ENCODE data around the gene LAMA5.

The LAMA5 gene

DNA sequence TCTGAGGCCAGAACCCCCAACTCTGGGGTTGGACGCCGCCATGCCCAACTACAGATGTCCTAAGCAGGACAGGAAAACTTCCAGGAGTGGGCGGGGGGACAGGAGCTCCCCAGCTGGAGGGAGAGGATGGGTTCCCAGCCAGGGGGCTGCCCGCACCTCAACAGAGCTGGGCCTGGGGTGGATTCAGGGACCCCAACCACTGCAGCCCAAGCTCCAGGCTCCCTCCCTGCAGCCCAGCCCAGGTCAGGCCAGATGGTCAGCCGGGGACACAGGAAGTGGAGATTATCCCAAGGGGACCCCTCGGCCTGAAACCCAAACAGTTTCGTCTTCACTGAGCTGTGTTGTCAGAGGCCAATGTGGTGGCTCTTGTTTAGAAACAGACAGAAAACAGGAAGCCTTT, 9.4 kb downstream of the LAMA5 start:
- DNase-seq, result no peak

DNA sequence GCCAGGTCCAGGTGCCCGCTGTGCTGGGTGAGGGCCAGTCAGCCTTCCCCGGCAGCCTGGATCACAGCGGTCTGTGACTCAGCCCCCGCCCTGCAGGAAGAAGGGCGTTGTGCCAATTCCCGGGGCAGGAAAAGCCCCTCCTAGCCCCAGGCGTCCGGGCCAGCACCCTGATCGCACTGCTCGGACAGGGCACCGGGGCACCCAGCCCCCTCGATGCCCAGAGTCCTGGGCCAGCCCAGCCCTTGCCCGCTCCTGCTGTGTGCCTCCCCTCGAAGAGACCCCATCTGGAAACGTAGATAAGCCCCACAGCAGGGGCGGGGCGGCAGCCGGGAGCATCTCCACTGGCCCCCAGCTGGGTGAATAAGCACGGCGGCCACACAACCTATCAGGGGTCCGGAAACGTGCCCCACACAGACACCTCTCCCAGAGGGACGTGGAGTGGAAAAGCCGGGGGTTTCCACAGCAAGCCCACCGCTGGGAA, 9.9 kb downstream of the LAMA5 start:
- peak; percentile 35 for DNase-seq

DNA sequence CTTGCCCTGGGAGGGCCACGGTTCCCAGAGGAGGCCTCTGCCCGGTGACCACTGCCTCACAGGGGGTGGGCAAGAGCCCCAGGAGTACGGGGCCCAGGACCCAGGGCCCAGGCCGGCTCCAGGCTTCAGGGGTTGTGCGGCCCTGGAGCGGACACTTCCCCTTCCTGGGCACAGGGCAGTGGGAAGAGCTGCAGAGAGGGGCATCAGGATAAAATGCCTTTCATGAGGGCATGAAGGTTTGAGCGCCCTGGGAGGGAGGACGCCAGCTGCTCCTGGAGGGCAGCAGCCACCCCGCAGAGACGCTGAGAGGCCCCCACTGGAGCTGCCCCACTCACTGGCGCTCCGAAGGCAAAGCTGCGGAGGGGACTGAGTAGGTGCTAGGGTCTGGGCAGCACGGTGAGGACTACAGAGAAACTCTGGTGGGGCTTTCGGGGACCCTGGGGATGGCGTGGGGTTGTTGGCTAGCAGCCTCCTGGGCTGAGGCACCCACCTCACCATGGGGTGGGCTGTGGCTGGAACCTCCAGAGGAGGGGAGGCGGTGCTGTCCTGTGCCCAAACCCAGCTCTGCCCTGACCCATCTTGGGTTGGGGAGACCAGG, 10.4 kb downstream of the LAMA5 start:
- DNase-seq, result no peak

DNA sequence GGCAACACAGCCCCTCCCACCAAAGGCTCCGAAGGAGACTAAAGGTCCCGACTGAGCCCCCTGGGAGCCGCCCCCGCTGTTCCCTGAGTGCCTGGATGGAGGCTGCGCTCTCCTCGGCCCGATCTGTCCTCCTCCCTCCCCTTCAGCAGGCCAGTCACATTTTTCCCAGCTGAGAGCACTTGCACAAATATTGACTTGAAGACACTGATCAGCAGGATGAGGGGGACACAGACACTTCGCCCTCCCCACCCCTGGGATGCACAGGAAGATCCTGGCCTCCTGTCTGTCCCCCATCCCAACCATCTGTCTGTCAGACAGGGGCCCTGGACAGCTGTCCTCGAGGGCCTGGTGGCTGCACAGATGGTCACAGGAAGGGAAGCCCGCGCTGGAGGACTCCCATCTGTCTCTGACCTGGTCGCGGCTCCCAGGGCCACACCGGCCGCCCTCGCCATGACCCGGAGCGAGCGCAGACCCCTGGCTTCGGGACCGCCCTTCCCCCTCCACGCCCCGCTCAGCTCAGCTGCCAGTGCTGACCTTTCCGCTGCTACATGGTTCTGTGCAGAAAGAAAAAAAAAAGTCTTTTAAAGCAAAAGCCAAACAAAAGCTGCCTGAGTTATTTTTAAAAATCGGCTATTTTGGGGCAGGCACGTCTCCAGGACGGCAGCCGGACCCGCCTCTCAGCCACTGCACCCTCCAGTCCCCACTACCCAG, 11.1 kb downstream of the LAMA5 start:
- no peak for DNase-seq

DNA sequence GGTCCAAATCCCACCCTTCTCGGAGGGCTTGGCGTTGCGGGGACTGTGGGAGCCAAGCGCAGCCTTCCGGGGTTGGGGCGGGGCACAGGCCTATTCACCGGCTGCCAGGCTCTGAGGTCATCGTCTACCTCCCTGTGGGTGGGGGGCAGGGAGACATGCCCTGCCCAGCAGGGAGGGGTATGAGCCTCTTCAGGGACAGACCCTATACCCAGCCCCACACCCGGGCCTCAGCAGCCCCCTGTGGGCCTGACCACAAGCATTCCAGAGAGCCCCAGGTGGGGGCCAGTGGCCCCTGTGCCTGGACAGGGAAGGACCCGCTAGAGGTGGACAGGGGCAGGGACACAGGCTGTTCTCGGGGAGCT, 11.6 kb downstream of the LAMA5 start:
- DNase-seq, result no peak

DNA sequence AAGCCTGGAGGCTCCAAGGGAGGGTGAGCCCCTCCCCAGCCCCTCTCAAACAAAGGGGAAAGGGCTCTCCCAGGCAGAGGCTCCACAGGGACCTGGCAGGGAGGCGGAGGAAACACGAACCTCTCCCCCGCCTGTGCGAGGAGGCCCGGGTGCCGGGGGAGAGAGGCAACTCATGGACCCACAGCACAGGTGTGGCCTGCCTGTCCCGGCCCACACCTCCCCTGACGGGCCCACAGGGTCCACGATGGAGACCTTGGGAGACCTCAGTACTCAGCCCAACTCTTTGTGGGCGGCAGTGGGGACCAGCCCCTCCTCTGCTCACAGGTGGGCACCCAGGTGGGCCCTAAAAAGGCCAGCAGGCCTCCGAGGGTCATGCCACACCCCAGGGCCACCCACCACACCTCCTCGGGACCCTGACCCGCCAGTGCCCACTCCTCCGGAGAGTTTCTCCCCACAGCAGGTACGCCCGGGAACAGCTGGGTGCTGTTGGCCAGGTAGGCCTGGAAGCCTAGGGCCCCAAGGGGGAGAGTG, 12.2 kb downstream of the LAMA5 start:
- DNase-seq, result no peak

DNA sequence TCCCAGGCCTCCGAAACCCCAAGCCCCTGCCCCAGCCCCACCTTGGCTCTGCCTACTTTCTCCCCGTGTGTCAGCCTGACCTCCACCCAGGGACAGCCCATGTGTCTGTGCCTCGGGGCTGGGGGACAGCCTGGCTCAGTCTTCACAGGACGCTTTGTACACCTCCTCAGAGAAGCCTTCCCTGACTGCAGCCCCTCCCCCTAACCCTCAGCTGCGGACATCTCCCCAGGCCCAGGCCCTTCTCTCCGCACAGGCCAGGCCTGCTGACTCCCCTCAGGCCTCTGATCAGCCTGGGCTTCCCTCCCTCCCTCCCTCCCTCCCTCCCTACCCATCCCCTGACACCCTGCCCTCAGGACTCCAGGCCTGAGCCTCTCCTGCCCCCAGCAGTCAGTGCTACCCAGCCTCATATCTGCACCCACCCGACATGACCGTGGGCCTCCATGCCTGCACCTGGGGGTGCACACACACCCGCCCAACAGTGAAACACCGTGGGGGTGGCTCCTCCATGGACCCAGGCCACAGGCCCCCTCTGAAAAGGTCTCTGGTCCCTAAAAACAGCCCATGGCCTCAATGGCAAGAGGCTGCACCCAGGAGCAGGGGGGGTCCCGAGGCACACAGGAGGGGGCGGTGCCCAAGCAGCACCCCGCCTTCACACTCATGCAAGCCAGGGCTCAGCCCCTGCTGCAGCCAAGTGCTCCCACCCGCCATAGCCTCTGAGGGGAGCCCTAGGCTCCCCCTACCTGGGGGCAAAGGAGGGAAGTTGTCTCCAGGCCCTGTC, 12.9 kb downstream of the LAMA5 start:
- no peak for DNase-seq

DNA sequence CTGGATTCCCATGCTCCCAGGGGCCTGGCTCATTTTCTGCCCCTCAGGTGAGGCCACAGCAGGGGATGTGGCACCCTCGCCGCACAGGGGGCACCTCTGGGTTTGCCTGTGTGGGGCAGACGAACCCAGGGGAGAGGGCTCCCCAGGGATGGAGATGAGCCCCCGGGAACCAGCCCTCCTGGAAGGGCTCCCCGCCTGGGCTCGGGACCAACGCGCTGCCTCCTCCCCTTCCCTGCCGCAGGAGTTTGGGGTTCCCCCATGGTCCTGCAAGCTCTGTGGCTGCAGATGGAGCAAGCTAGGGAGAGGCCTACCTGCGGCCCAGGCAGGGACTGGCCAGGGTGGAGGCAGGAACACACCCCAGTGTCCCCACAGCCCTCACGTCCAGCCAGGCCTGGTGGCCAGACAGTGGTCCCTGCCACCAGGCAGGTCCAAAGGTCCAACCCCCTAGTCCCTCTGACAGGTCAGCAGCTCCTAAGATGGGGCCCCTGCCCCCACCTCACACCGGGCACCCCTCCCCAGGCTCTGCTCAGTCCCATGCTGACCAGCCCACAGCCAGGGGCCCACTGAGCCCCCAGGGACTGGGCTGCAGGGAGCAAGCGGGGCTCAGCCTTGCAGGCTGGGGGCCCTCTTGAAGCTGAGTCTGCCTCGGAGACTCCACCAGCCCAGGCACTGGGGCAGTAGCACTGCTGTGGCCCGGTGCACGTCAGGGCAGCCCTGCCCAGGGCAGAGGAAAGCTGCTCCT, 13.7 kb downstream of the LAMA5 start:
- no peak for DNase-seq

DNA sequence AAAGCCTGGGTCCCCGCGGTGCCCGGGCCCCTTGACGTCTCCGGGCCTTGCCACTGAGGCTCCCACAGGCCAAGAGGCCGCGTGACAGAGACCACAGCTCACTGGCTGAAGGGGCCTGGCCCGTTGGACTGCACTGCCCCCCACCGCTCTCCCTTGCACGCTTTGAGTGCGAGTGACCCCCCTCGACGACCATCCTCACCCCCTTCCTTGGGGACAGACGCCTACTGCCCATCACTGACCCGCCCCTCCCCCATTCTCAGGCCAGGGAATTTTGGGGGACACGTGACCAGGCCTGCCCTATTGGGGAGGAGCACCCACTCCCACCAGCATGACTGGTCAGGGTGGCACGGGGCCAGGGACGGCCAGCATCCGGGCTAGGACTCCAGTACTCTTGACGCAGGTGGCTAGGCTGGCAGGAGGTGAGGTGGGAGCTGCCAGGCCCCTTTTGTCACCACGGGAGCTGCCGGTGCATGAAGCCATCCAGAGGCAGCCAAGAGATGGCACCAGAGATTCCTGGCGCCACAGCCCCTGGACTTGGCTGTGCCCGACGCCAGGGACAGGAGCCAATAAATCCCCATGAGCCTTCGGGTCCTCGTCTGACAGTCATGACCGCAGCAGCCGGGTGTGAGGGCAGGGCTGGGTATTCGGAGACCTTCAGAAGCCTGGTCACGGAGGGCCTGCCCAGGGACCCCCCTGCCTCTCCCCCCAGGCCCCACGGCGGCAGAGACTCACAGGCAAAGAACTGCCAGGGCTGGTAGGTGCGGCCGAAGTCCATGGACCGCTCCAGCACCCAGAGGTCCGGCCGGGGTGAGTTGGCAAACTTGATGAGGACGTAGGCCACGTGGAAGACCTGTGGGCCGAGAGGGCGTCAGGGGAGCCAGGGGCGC, 14.5 kb downstream of the LAMA5 start:
- DNase-seq, result no peak

DNA sequence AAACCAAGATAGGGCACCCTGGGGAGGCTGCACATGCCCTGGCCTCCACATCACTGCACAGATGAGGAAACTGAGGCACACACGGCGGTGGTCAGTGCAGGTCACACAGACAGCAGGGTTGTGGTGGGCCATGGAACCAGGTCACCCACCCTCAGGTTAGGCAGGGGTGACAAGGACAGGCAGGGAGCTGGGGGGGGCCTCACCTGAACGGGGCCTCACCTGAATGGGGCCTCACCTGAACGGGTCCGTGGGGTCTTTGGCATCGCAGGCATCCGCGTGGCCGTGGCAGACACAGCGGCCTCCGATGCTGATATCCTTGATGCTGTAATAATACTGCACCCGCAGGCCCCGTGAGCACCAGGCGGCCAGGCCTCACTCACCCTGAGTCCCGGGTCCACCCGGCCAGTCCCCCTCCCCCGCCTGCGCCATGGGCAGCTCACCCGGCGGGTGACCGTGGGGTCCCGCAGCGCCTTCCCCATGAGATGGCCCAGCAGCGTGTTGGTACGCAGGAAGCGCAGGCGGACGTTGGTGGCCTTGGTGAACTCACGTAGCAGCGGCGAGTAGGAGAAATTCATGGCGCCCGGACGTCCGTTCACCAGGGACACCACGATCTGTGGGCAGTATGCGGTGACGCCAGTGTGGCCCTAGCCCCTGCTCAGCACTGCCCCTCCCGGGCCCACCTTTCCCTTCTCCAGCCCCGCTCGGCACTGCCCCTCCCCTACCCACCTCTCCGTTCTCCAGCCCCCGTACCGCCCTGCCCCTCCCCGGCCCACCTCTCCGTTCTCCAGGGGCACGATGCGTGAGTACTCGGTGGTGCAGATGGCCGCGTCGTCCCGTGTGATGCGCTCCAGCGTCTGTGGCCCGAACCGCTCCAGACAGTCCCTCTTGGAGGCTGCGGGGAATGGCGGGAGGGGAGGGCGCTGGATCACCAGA, 15.4 kb downstream of the LAMA5 start:
- DNase-seq, result no peak

DNA sequence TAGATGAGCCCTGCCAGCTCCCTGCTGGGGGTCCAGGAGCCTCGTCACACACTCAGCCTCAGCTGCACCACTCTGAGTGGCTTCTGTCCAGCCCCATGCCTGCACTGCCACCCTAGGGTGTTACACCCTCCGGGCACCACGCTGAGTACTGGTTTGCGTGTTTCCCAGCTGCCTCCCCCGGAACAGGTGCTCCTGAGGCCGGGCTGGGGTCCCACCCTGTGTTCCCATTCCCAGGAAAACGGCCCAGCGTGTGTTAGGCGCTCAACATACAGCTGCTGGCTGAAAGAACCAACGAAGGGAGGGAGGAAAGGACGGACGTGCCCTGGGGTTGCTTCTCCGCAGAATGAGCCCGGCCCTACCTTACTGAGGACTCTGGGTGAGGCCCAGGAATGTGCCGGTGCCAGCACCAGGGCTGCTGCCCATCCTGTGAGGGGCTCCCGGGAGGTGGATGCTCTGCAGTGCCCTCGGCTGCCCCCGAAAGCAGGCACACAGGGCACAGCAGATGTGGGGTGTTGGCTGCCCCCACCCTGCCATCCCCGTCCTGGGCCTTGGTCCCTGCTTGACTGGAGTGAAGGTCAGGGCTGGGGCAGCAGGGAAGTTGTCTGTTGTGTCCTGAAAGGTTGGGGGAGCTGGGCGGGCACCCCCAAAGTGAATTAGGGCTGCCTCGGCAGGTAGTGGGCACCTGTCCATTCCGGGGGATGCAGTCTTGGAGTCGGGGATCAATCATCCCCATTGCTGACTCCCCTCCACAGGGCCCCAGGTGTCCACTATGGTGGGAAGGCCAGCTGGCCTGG, 16.3 kb downstream of the LAMA5 start:
- DNase-seq, result no peak

DNA sequence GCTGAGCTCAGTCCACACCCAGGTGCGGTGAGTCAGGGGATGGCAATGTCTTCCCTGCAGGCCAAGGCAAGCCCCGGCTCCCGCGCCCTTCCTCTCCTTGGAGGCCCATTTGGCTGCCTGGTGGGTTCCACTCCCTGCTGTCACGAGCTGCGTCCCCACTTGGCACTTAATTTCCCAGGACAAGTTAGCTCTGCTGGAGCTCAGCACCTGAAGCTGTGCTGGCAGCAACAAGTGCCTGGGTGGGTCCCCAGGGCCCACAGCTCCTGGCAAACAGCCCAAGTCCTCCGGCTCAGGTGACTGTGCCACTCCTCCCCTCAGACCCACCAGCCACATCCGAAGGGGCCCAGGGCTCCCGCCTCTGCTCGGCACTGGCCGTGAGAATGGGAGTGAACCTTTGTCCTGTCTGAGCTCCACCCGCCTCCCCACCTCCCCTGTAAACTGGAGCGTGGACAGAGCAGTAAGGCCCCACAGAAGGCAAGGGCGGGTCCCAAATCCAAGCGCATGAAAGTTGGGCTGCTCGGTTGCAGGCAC, 16.9 kb downstream of the LAMA5 start:
- no peak for DNase-seq

DNA sequence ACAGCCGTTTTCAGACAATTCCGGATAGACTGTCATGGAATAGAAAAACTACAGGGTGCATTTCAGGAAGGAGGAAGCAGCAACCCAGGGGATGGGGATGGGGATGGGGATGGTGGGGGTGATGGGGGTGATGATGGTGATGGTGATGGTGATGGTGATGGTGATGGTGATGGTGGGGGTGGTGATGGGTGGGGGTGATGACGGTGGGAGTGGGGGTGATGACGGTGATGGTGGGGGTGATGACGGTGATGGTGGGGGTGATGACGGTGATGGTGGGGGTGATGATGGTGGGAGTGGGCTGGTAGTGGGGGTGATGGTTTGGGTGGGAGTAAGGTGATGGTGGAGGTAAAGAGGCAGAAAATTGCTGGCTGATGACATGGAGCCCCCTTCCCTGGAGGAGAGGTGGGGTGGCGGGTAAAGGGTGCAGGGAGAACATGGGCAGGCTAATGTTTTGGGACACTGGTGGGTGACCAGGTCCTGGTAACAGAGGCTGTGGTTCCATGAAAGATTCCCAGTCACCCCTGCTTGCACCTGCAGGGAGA, 17.5 kb downstream of the LAMA5 start:
- no peak for DNase-seq

DNA sequence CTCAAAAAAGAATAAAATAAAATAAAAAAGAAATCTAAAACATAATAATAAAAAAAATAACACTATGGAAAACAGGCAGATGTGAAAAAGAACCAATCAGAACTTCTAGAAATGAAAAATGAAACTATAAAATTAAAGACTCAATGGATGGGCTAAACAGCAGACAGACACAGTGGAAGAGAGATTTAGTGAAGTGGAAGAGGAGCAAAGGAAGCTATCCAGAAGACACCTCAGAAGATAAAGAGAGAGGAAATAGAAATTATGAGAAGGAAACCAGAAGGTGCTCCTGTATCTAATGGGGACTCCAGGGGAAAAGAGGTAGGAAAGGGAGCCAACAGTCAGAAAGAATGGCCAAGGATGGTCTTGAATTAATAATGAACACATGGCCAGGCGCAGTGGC, 18.5 kb downstream of the LAMA5 start:
- DNase-seq, result no peak

DNA sequence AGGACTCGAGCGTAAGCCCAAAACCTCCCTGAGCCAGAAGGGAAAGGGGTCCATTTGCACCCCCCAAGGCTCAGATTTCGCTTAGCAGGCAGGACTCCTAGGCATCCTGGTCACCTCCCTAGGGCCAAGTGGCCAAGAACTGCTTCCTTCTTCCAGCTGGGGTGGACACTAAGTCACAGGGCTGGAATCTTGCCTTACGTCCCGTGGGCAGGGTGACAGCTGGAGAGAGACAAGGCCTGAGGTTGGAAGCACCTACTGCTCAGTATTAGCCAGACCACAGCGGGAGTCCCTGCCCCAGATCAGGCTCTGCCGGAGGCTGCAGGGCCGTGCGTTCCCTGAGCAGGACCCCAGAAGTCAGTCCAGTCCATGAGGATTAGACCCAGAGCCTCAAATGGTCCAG, 19.7 kb downstream of the LAMA5 start:
- no peak for DNase-seq

DNA sequence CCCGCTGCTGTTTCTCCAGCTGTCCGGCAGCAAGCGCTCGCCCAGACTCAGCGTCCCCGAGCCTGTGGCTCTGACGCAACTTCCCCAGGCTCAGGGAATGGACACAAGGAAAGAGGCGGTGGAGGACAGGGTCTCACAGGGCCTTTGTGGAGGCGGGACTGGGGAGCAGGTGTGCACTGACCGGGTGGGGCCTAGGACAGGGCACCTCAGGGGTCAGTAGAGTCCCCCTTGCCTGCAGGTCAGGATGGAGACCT, 20.0 kb downstream of the LAMA5 start:
- no peak for DNase-seq

DNA sequence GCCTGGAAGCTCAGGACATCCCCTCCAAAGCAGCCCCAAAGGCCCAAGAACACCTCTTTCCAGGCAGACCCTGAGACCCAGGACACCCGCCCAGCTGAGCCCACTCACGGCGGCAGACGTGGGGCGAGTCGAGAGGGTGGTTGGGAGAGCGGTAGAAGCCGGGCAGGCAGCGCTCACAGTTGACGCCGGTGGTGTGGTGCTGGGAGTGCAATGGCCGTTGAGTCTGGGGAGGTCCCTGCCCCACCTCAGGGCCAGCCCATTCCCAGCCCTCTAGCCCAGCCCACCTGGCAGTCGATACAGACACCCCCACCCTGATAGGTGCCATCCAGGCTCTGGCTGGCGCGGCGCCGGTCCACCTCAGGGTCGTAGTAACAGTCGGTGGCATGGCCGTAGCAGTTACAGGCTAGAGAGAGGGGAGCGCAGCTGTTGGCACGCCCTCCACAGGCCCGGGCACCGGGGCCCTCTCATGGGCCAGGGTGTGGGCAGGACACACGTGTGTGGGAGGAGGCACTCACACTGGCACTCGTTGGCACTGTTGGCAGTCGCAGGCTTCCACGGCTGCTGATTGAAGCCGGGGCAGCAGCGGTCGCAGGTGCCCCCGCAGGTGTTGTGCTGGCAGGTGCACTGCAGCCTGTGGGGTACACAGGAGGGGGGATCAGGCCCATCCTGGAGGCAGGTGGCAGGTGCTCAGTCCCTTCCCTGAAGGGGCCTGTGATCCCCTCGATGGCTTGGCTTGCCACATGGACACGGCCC, 20.5 kb downstream of the LAMA5 start:
- no peak for DNase-seq

DNA sequence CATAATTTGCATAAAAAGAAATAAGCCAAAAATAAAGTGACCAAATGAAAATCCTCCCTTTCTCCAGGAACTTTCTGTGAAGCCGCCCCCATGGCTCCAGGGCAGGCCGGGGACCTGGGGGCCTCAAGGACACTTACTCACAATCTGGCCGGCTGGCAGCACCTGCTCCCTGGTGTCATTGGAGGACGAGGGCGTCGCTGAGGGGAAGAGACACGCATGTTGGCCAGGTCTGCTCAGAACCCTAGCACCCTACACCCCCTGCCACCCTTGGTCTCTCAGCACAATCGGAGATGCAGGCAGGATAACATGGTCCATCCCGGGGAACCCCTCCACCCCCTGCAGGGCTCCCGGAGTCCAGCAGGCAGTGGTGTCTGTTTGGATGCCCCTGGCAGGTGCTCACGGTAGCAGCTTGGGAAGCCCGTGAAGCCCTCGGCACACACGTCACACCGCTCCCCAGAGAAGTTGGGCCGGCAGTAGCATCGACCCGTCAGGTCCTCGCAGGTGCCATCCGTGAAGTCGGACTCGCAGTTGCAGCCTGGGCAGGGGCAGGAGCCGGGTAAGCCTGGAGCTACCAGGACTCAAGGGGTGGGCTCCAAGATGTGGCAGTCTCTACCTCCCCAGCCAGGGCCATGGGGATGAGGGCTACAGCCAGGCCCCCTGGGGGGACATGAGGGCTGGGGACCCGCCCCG, 21.3 kb downstream of the LAMA5 start:
- DNase-seq, result no peak
